WTC11 (cell line): ENCODE measurements around the gene FAM53B. TPM values are rescaled to one million over a fixed set of nuclear protein-coding genes. Genes with fewer than 3 reads are reported as not detected.

ENCODE experiments used
- ATAC-seq: fragments of 200-7000 bp; cut with Tn5 transposase; 2 replicates; pipeline ENCODE4 v1.10.0; 2021; ENCODE audit warnings: mild to moderate bottlenecking, moderate library complexity
- CTCF ChIA-PET: fragments of 300-600 bp; sonication (Branson Sonifier 250); formaldehyde crosslinking; loops from one replicate; lab custom pipeline; 2021; ENCODE audit warnings: antibody characterized with exemption; lab: Charles Lee
- POLR2A ChIA-PET: fragments of 350-600 bp; sonication (Branson Sonifier 250); formaldehyde crosslinking; loops from one replicate; lab custom pipeline; 2021; ENCODE audit warnings: antibody characterized with exemption; lab: Charles Lee
- DNase-seq: peaks from one replicate; pipeline ENCODE4 v3.0.0; 2021; ENCODE audit warnings: low spot score
- H3K27ac Mint-ChIP-seq: 2 replicates; pipeline ENCODE4 v1.8.0; 2021; ENCODE audit warnings: mixed read lengths
- H3K27me3 Mint-ChIP-seq: 2 replicates; pipeline ENCODE4 v1.8.0; 2021; ENCODE audit warnings: low read depth, mild to moderate bottlenecking, moderate library complexity, mixed read lengths
- H3K36me3 Mint-ChIP-seq: 2 replicates; pipeline ENCODE4 v1.8.0; 2021; ENCODE audit warnings: mixed read lengths
- H3K4me1 Mint-ChIP-seq: 2 replicates; pipeline ENCODE4 v1.8.0; 2022; ENCODE audit warnings: mixed read lengths
- H3K4me3 Mint-ChIP-seq: 2 replicates; pipeline ENCODE4 v1.8.0; 2021; ENCODE audit warnings: mild to moderate bottlenecking, moderate library complexity, mixed read lengths
- H3K9me3 Mint-ChIP-seq: 2 replicates; pipeline ENCODE4 v1.8.0; 2021; ENCODE audit warnings: mixed read lengths
- ATF6 ChIP-seq: sonication (generic); formaldehyde crosslinking; IDR thresholded peaks from 2 replicates; pipeline ENCODE4 v1.8.1; 2023; ENCODE audit warnings: mild to moderate bottlenecking, missing genetic modification reagents
- CDX4 ChIP-seq: fragments of 250-450 bp; sonication (Bioruptor Pico); IDR thresholded peaks from 2 replicates; pipeline ENCODE4 v1.9.0; 2021; ENCODE audit warnings: moderate library complexity, mild to moderate bottlenecking, inconsistent platforms, borderline replicate concordance
- ERG ChIP-seq: fragments of 250-450 bp; sonication (Bioruptor Pico); IDR thresholded peaks from 2 replicates; pipeline ENCODE4 v1.8.0; 2021; ENCODE audit warnings: mild to moderate bottlenecking
- JAZF1 ChIP-seq: fragments of 250-450 bp; sonication (Bioruptor Pico); IDR thresholded peaks from 2 replicates; pipeline ENCODE4 v1.9.0; 2021; ENCODE audit warnings: moderate library complexity, mild to moderate bottlenecking, inconsistent platforms
- KAT7 ChIP-seq: sonication (generic); formaldehyde crosslinking; IDR thresholded peaks from 2 replicates; pipeline ENCODE4 v1.8.1; 2023; ENCODE audit warnings: missing genetic modification reagents, mild to moderate bottlenecking, borderline replicate concordance
- MYBL2 ChIP-seq: sonication (generic); formaldehyde crosslinking; IDR thresholded peaks from 2 replicates; pipeline ENCODE4 v1.8.1; 2023; ENCODE audit warnings: mild to moderate bottlenecking, moderate library complexity, missing genetic modification reagents
- PRDM15 ChIP-seq: sonication (generic); formaldehyde crosslinking; IDR thresholded peaks from 2 replicates; pipeline ENCODE4 v1.8.0; 2022; ENCODE audit warnings: missing genetic modification reagents
- RORB ChIP-seq: fragments of 250-450 bp; sonication (Bioruptor Pico); IDR thresholded peaks from 2 replicates; pipeline ENCODE4 v1.9.0; 2021; ENCODE audit warnings: mild to moderate bottlenecking
- SP1 ChIP-seq: sonication (generic); formaldehyde crosslinking; conservative IDR thresholded peaks from 2 replicates; pipeline ENCODE4 v1.8.1; 2022; ENCODE audit warnings: missing genetic modification reagents
- TP53 ChIP-seq: sonication (generic); formaldehyde crosslinking; IDR thresholded peaks from 2 replicates; pipeline ENCODE4 v1.8.1; 2023; ENCODE audit warnings: mild to moderate bottlenecking, missing genetic modification reagents
- ZNF416 ChIP-seq: fragments of 250-450 bp; sonication (Bioruptor Pico); IDR thresholded peaks from 2 replicates; pipeline ENCODE4 v1.9.0; 2021; ENCODE audit warnings: mild to moderate bottlenecking, inconsistent platforms
- ZNF423 ChIP-seq: fragments of 250-450 bp; sonication (Bioruptor Pico); IDR thresholded peaks from 2 replicates; pipeline ENCODE4 v2.1.2; 2022; ENCODE audit warnings: mild to moderate bottlenecking, moderate library complexity
- total RNA-seq: library from RNA; stranded (reverse); gene quantifications from 3 replicates; pipeline ENCODE4 v1.2.3, GENCODE V29; 2021
- TF ChIP-seq, protein P1 (sequence below): sonication (generic); formaldehyde crosslinking; IDR thresholded peaks from 2 replicates; pipeline ENCODE4 v1.8.0; 2023; ENCODE audit warnings: missing genetic modification reagents, mild to moderate bottlenecking, borderline replicate concordance
- TF ChIP-seq, protein P2 (sequence below): sonication (generic); formaldehyde crosslinking; IDR thresholded peaks from 2 replicates; pipeline ENCODE4 v1.8.1; 2023; ENCODE audit warnings: mild to moderate bottlenecking, missing genetic modification reagents

FAM53B gene
- total RNA-seq, 1 experiment from 2014 or later = 21.3 TPM

DNA sequence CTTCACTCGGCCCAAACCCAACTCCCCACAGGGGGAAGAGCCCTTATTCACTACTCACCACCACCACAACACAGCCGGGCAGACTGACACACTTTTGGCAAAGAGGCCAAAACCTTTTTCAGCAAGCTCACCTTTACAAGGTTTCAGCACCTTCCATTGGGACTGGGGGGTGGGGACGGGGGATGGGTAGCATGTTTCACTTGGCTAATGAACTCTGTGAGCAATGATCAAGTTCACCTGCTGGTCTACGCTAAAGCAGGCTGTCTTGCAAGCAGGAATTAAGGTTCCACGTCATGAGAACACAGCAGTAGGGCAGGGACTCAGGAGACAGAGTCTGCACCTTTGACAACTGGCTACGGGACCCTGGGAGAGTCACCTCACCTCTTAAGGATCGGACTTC, 7.0 kb downstream of the FAM53B start:
- ChIA-PET CTCF (interaction anchor here (1.0 kb wide), 1 partner anchor 16 kb away, joined by 3 read pairs; no protein-coding TSS in a partner anchor), POLR2A (interaction anchor here (0.6 to 1.5 kb wide), 2 partner anchors 11 to 13 kb away, joined by 4 read pairs; no protein-coding TSS in a partner anchor)
- no peaks in the 10 kb centered on the region for H3K9me3 Mint-ChIP-seq
- ATAC-seq = no peak
- peaks cover 5% of the 10 kb centered on the region; the same call in 1 of the 2 replicates for H3K36me3 Mint-ChIP-seq
- H3K4me3 Mint-ChIP-seq = no peak overlapping the region
- peaks cover 63% of the 10 kb centered on the region for H3K4me1 Mint-ChIP-seq
- H3K27me3 Mint-ChIP-seq = peaks cover 12% of the 10 kb centered on the region
- TF ChIP-seq PRDM15 (CRISPR knock-in tag) = no peak
- no peak for TF ChIP-seq CDX4 (CRISPR knock-in tag)
- no peak for TF ChIP-seq ZNF423 (CRISPR knock-in tag)
- no peak for TF ChIP-seq JAZF1 (CRISPR knock-in tag)
- no peak for TF ChIP-seq KAT7 (CRISPR knock-in tag)
- no peak for TF ChIP-seq MYBL2 (CRISPR knock-in tag)
- TF ChIP-seq, protein P1, sequence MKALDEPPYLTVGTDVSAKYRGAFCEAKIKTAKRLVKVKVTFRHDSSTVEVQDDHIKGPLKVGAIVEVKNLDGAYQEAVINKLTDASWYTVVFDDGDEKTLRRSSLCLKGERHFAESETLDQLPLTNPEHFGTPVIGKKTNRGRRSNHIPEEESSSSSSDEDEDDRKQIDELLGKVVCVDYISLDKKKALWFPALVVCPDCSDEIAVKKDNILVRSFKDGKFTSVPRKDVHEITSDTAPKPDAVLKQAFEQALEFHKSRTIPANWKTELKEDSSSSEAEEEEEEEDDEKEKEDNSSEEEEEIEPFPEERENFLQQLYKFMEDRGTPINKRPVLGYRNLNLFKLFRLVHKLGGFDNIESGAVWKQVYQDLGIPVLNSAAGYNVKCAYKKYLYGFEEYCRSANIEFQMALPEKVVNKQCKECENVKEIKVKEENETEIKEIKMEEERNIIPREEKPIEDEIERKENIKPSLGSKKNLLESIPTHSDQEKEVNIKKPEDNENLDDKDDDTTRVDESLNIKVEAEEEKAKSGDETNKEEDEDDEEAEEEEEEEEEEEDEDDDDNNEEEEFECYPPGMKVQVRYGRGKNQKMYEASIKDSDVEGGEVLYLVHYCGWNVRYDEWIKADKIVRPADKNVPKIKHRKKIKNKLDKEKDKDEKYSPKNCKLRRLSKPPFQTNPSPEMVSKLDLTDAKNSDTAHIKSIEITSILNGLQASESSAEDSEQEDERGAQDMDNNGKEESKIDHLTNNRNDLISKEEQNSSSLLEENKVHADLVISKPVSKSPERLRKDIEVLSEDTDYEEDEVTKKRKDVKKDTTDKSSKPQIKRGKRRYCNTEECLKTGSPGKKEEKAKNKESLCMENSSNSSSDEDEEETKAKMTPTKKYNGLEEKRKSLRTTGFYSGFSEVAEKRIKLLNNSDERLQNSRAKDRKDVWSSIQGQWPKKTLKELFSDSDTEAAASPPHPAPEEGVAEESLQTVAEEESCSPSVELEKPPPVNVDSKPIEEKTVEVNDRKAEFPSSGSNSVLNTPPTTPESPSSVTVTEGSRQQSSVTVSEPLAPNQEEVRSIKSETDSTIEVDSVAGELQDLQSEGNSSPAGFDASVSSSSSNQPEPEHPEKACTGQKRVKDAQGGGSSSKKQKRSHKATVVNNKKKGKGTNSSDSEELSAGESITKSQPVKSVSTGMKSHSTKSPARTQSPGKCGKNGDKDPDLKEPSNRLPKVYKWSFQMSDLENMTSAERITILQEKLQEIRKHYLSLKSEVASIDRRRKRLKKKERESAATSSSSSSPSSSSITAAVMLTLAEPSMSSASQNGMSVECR (CRISPR knock-in tag) = no peak
- TF ChIP-seq RORB (CRISPR knock-in tag) = no peak
- DNase-seq = no peak
- no peak overlapping the region; the same call in 1 of the 2 replicates for H3K27ac Mint-ChIP-seq

- Mint-ChIP-seq H3K27ac (no peak overlapping the region), H3K27me3 (peaks cover 7% of the 10 kb centered on the region), H3K9me3 (no peaks in the 10 kb centered on the region), H3K4me1 (peaks cover 57% of the 10 kb centered on the region), H3K4me3 (no peak overlapping the region), H3K36me3 (peaks cover 5% of the 10 kb centered on the region; the same call in 1 of the 2 replicates)
- ATAC-seq (no peak), DNase-seq (no peak)
- POLR2A ChIA-PET = interaction anchor here (0.6 to 1.5 kb wide), 3 partner anchors 10 to 28 kb away, joined by 3 to 4 read pairs (median 4); no protein-coding TSS in a partner anchor
- TF ChIP-seq TP53 (CRISPR knock-in tag) = no peak
- TF ChIP-seq ATF6 (CRISPR knock-in tag) = no peak
- TF ChIP-seq, protein P2, sequence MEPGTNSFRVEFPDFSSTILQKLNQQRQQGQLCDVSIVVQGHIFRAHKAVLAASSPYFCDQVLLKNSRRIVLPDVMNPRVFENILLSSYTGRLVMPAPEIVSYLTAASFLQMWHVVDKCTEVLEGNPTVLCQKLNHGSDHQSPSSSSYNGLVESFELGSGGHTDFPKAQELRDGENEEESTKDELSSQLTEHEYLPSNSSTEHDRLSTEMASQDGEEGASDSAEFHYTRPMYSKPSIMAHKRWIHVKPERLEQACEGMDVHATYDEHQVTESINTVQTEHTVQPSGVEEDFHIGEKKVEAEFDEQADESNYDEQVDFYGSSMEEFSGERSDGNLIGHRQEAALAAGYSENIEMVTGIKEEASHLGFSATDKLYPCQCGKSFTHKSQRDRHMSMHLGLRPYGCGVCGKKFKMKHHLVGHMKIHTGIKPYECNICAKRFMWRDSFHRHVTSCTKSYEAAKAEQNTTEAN (CRISPR knock-in tag) = no peak
- peak; percentile 91 for TF ChIP-seq ZNF423 (CRISPR knock-in tag)
- TF ChIP-seq JAZF1 (CRISPR knock-in tag) = no peak
- no peak for TF ChIP-seq SP1 (CRISPR knock-in tag)
- no peak for TF ChIP-seq ZNF416 (CRISPR knock-in tag)
- TF ChIP-seq ERG = no peak
- CTCF ChIA-PET = interaction anchor here (1.0 to 1.1 kb wide), 3 partner anchors 15 to 31 kb away, joined by 3 to 4 read pairs (median 3); no protein-coding TSS in a partner anchor
These were observed 7.6 kb downstream of the FAM53B start for GRCh38 chr10:124736491-124737136.
